SK-N-SH (cell line): ENCODE measurements around the gene HTR3E. TPM values are rescaled to one million over a fixed set of nuclear protein-coding genes. Genes with fewer than 3 reads are reported as not detected.

ENCODE experiments used
- CTCF ChIA-PET: fragments of 300-600, 350-600 bp; formaldehyde crosslinking; extraction: SDS; loops from one replicate; lab custom pipeline; 2021; lab: Yijun Ruan, JAX
- POLR2A ChIA-PET: fragments of 350-600 bp; sonication (Branson Sonifier 250); formaldehyde crosslinking; extraction: SDS; loops from one replicate; lab custom pipeline; 2020; ENCODE audit warnings: antibody characterized with exemption, inconsistent platforms; lab: Yijun Ruan, JAX
- DNase-seq: peaks from one replicate; pipeline ENCODE4 v3.0.0; 2012
- H2AFZ ChIP-seq: fragments of 200-600 bp; sonication (generic); 2 replicates; pipeline ENCODE4 v1.8.1; 2016; ENCODE audit warnings: antibody characterized with exemption, mild to moderate bottlenecking, low read depth
- H3F3A ChIP-seq: fragments of 200-600 bp; sonication (generic); replicated peaks from 2 replicates; pipeline ENCODE3; 2016; ENCODE audit warnings: antibody characterized with exemption, mild to moderate bottlenecking; ENCODE audit not compliant: insufficient read depth
- H3K27ac ChIP-seq, 2 experiments: fragments of 200-500 bp in 1 of 2; fragments of 200-600 bp in 1 of 2; sonication (Bioruptor generic) in 1 of 2; sonication (generic), shearing (Covaris generic) in 1 of 2; 2 replicates each; pipeline versions ENCODE4 v1.5.1 to v1.6.1; 2014 to 2016; ENCODE audit warnings: low read depth in 2 of 2, inconsistent platforms in 1 of 2, low read length in 1 of 2, mild to moderate bottlenecking in 1 of 2, mixed read lengths in 1 of 2
- H3K27me3 ChIP-seq: fragments of 200-600 bp; sonication (generic), shearing (Covaris generic); 2 replicates; pipeline ENCODE4 v1.6.1; 2016; ENCODE audit warnings: mixed run types; ENCODE audit not compliant: insufficient read depth
- H3K36me3 ChIP-seq, 2 experiments: fragments of 200-500 bp in 1 of 2; fragments of 200-600 bp in 1 of 2; sonication (Bioruptor generic) in 1 of 2; sonication (generic) in 1 of 2; replicated peaks in 1 of 2; 2 replicates each; pipeline versions ENCODE3 to v1.5.1; 2014 to 2016; ENCODE audit warnings: low read length in 1 of 2, mild to moderate bottlenecking in 1 of 2; ENCODE audit not compliant: insufficient read depth in 2 of 2, control insufficient read depth in 1 of 2
- H3K4me1 ChIP-seq, 2 experiments: fragments of 200-500 bp in 1 of 2; fragments of 200-600 bp in 1 of 2; sonication (Bioruptor generic) in 1 of 2; sonication (generic), shearing (Covaris generic) in 1 of 2; 2 replicates each; pipeline versions ENCODE4 v1.5.1 to v1.6.1; 2014 to 2016; ENCODE audit warnings: low read depth in 1 of 2, low read length in 1 of 2, mixed run types in 1 of 2; ENCODE audit not compliant: insufficient read depth in 2 of 2, control insufficient read depth in 1 of 2
- H3K4me2 ChIP-seq: fragments of 200-600 bp; sonication (generic), shearing (Covaris generic); 2 replicates; pipeline ENCODE4 v1.6.1; 2017; ENCODE audit warnings: mixed run types
- H3K4me3 ChIP-seq, 2 experiments: fragments of 200-500 bp in 1 of 2; fragments of 200-600 bp in 1 of 2; sonication (Bioruptor generic) in 1 of 2; sonication (generic), shearing (Covaris generic) in 1 of 2; 2 replicates each; pipeline versions ENCODE4 v1.5.1 to v1.8.1; 2014 to 2016; ENCODE audit warnings: low read depth in 2 of 2, inconsistent platforms in 1 of 2, low read length in 1 of 2, mild to moderate bottlenecking in 1 of 2, mixed read lengths in 1 of 2, moderate library complexity in 1 of 2
- H3K79me2 ChIP-seq: fragments of 200-600 bp; sonication (generic); 2 replicates; pipeline ENCODE4 v1.8.1; 2017; ENCODE audit warnings: mild to moderate bottlenecking; ENCODE audit not compliant: insufficient read depth
- H3K9ac ChIP-seq: fragments of 200-600 bp; sonication (generic); 2 replicates; pipeline ENCODE4 v1.6.1; 2017; ENCODE audit warnings: mixed run types
- H3K9me2 ChIP-seq: fragments of 200-600 bp; sonication (generic); 2 replicates; pipeline ENCODE4 v1.6.1; 2017; ENCODE audit warnings: mixed run types
- H3K9me3 ChIP-seq: fragments of 200-600 bp; sonication (generic); 2 replicates; pipeline ENCODE4 v1.6.1; 2017; ENCODE audit warnings: mixed run types, mild to moderate bottlenecking, moderate library complexity
- H4K20me1 ChIP-seq: fragments of 200-600 bp; sonication (generic); 2 replicates; pipeline ENCODE4 v1.6.1; 2017; ENCODE audit warnings: mild to moderate bottlenecking, mixed run types; ENCODE audit not compliant: insufficient read depth
- CHD2 ChIP-seq: fragments of 150-350 bp; IDR thresholded peaks from 2 replicates; pipeline ENCODE4 v1.6.1; 2018; ENCODE audit warnings: low read length; ENCODE audit not compliant: partially characterized antibody
- EZH2phosphoT487 ChIP-seq: fragments of 200-600 bp; sonication (generic); IDR thresholded peaks from 2 replicates; pipeline ENCODE4 v1.6.1; 2017; ENCODE audit warnings: low read depth, mixed run types, mild to moderate bottlenecking, antibody characterized with exemption, moderate library complexity, borderline replicate concordance
- FOXM1 ChIP-seq: IDR thresholded peaks from 2 replicates; pipeline ENCODE4 v1.4.0; 2012; ENCODE audit warnings: low read depth, mild to moderate bottlenecking
- GABPA ChIP-seq: IDR thresholded peaks from 2 replicates; pipeline ENCODE4 v1.4.0; 2012; ENCODE audit warnings: low read depth, mild to moderate bottlenecking
- GATA2 ChIP-seq: sonication (generic); formaldehyde crosslinking; IDR thresholded peaks from 2 replicates; pipeline ENCODE4 v1.5.0; 2020; ENCODE audit warnings: mild to moderate bottlenecking, missing genetic modification reagents
- IRF3 ChIP-seq: fragments of 150-350 bp; IDR thresholded peaks from 2 replicates; pipeline ENCODE4 v1.6.1; 2016; ENCODE audit warnings: mild to moderate bottlenecking, low read depth, low read length
- JUND ChIP-seq: IDR thresholded peaks from 2 replicates; pipeline ENCODE4 v1.4.0; 2012
- MAX ChIP-seq: IDR thresholded peaks from 2 replicates; pipeline ENCODE4 v1.4.0; 2012; ENCODE audit warnings: low read depth
- MXI1 ChIP-seq: IDR thresholded peaks from 2 replicates; pipeline ENCODE4 v1.6.1; 2012; ENCODE audit warnings: mild to moderate bottlenecking, low read depth, low read length, improper control_type of control experiment
- NRF1 ChIP-seq: IDR thresholded peaks from 2 replicates; pipeline ENCODE4 v1.6.1; 2012; ENCODE audit warnings: low read depth, mild to moderate bottlenecking, low read length
- REST ChIP-seq: IDR thresholded peaks from 2 replicates; pipeline ENCODE4 v1.6.1; 2012; ENCODE audit warnings: mild to moderate bottlenecking, low read depth, low read length, moderate library complexity
- RXRA ChIP-seq: IDR thresholded peaks from 2 replicates; pipeline ENCODE4 v1.4.0; 2012; ENCODE audit warnings: low read depth, mild to moderate bottlenecking, borderline replicate concordance
- SMC3 ChIP-seq: IDR thresholded peaks from 2 replicates; pipeline ENCODE4 v1.6.1; 2012; ENCODE audit warnings: low read depth, low read length, improper control_type of control experiment
- TCF12 ChIP-seq: IDR thresholded peaks from 2 replicates; pipeline ENCODE4 v1.4.0; 2012
- TEAD4 ChIP-seq: IDR thresholded peaks from 2 replicates; pipeline ENCODE4 v1.4.0; 2012; ENCODE audit warnings: mild to moderate bottlenecking, borderline replicate concordance; ENCODE audit not compliant: insufficient read depth
- USF2 ChIP-seq: fragments of 150-350 bp; IDR thresholded peaks from 2 replicates; pipeline ENCODE4 v1.6.1; 2017; ENCODE audit warnings: antibody characterized with exemption, low read length, low read depth, borderline replicate concordance
- YY1 ChIP-seq: IDR thresholded peaks from 2 replicates; pipeline ENCODE4 v1.4.0; 2012; ENCODE audit warnings: low read depth, mild to moderate bottlenecking
- ZBTB33 ChIP-seq: IDR thresholded peaks from 2 replicates; pipeline ENCODE4 v1.4.0; 2012; ENCODE audit warnings: low read depth, borderline replicate concordance
- whole genome bisulfite sequencing: methylation state at CpG from one replicate; pipeline ENCODE4 v1.1.6; 2017; ENCODE audit warnings: low lambda C conversion rate; 5-methylcytosine and 5-hydroxymethylcytosine counted together
- polyA plus RNA-seq, 3 experiments: library from polyadenylated mRNA; depleted of rRNA; stranded (reverse); fragments of >200 nt; gene quantifications; 2 replicates each; pipeline ENCODE4 v1.2.3, GENCODE V29; 2012
- TF ChIP-seq, protein P1 (sequence below): IDR thresholded peaks from 2 replicates; pipeline ENCODE4 v1.4.0; 2012; ENCODE audit warnings: low read depth, borderline replicate concordance

HTR3E gene
- polyA plus RNA-seq, 1 of the 3 experiments (the other 2 are of a cell fraction): not detected

GRCh38 chr3:184148076-184148475 lies 51.2 kb downstream of the HTR3E start:
- Histone ChIP-seq H3K9me2 (no peaks in the 10 kb centered on the region), H3K36me3 (peaks cover 21 to 30% of the 10 kb centered on the region in 2 experiments), H4K20me1 (no peaks in the 10 kb centered on the region), H3K27ac (no peak overlapping the region), H3K9me3 (no peaks in the 10 kb centered on the region), H3K4me1 (peaks cover 0 to 2% of the 10 kb centered on the region in 2 experiments; a peak in 1 of 4 replicates), H3K4me3 (no peak overlapping the region), H3K9ac (no peak overlapping the region), H3K27me3 (no peaks in the 10 kb centered on the region), H3F3A (peaks cover 8% of the 10 kb centered on the region), H3K79me2 (no peaks in the 10 kb centered on the region), H2AFZ (no peak overlapping the region), H3K4me2 (no peak overlapping the region)
- no peak for DNase-seq
- 90% methylated on average over 3 of the region's 3 CpGs for WGBS
- ChIA-PET CTCF (no interaction called here), POLR2A (no interaction called here)
- TF ChIP-seq YY1: no peak
- no peak for TF ChIP-seq IRF3
- no peak for TF ChIP-seq GATA2 (CRISPR knock-in tag)
- TF ChIP-seq RXRA: no peak
- no peak for TF ChIP-seq TEAD4
- no peak for TF ChIP-seq USF2
- no peak for TF ChIP-seq NRF1
- no peak for TF ChIP-seq SMC3
- TF ChIP-seq ZBTB33: no peak
- TF ChIP-seq JUND: no peak
- TF ChIP-seq CHD2: no peak
- no peak for TF ChIP-seq FOXM1

DNA sequence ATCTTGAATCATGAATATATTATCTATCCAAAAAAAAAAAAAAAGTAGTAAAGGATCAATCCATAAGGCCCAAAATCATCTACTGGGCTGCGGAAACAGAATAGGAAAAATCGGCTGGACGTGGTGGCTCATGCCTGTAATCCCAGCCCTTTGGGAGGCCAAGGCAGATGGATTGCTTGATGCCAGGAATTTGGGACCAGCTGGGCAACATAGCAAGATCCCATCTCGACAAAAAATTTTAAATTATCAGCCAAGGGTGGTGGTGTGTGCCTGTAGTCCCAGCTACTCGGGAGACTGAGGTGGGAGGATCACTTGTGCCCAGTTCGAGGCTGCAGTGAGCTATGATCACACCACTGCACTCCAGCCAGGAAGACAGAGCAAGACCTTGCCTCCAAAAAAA lies 52.3 kb downstream of the HTR3E start:
- Histone ChIP-seq H3K9me3 (no peaks in the 10 kb centered on the region), H3K4me2 (no peak overlapping the region), H3K9ac (no peak overlapping the region), H3K9me2 (no peaks in the 10 kb centered on the region), H3K4me1 (peaks cover 3 to 4% of the 10 kb centered on the region in 2 experiments; a peak in 1 of 4 replicates), H3K27me3 (no peaks in the 10 kb centered on the region), H3K27ac (no peak overlapping the region), H2AFZ (no peak overlapping the region), H3K4me3 (no peak overlapping the region), H4K20me1 (no peaks in the 10 kb centered on the region), H3K36me3 (peaks cover 11 to 19% of the 10 kb centered on the region in 2 experiments), H3K79me2 (peaks cover 6% of the 10 kb centered on the region; the same call in 1 of the 2 replicates), H3F3A (peaks cover 14% of the 10 kb centered on the region)
- DNase-seq: no peak
- POLR2A ChIA-PET: interaction anchor here (0.6 kb wide), 1 partner anchor 65 kb away, joined by 3 read pairs; no protein-coding TSS in a partner anchor
- CTCF ChIA-PET: interaction anchor here (0.6 to 2.5 kb wide), 3 partner anchors 49 to 203 kb away, joined by 3 to 12 read pairs (median 4); partner anchors contain the start of gene EEF1AKMT4
- WGBS: 96% methylated on average over 6 of the region's 6 CpGs
- no peak for TF ChIP-seq EZH2phosphoT487
- no peak for TF ChIP-seq YY1
- TF ChIP-seq JUND: no peak
- no peak for TF ChIP-seq TCF12
- TF ChIP-seq, protein P1, sequence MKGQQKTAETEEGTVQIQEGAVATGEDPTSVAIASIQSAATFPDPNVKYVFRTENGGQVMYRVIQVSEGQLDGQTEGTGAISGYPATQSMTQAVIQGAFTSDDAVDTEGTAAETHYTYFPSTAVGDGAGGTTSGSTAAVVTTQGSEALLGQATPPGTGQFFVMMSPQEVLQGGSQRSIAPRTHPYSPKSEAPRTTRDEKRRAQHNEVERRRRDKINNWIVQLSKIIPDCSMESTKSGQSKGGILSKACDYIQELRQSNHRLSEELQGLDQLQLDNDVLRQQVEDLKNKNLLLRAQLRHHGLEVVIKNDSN: no peak
- no peak for TF ChIP-seq MAX
- no peak for TF ChIP-seq MXI1
- no peak for TF ChIP-seq TEAD4
- no peak for TF ChIP-seq REST
- TF ChIP-seq GABPA: no peak
